NCI-H1417 treated with DMSO at 0.1 percent for 48 hours (cell line): ENCODE results near the gene GRIK2.

Experiments
- DNase-seq: peaks from one replicate; lab custom pipeline; 2025; lab: John Stamatoyannopoulos, UW

GRIK2 gene

DNA sequence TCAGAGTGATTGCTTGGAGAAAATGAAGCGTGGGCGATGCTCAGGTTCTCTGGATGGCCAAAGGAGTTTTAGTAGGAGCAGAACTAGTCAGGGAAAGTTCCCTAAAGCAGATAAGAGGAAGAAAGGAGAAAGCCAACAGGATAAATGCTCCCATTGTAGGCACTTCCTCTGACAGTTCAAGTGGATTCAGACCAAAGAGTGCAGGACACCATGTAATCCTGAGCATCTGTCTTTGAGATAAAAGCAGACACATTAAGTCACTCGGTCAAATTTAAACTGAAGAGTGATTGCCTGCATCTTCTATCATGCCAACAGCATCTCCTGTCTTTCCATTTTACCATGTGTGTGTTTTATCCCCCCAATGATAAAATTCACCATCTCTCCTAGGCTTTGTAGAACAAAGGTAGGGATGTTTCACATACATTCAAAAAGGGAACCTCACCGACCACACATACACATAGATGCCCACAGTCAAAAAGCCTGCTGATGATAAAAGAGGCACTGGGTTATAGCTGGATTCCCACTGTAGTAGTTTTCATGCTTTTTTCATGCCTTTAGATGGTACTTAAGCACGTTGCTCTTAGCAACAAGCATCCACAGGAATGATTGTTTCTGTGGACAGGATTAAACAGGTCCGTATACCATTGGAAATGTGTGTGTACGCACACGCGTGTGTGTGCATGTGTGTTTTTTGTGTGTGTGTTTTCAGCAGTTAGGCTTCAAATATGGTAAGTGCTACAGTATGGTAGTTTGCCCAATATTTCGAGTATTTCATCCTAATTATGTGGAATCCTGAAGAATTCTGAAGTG, 7.0 kb downstream of the GRIK2 start:
- no peak for DNase-seq

DNA sequence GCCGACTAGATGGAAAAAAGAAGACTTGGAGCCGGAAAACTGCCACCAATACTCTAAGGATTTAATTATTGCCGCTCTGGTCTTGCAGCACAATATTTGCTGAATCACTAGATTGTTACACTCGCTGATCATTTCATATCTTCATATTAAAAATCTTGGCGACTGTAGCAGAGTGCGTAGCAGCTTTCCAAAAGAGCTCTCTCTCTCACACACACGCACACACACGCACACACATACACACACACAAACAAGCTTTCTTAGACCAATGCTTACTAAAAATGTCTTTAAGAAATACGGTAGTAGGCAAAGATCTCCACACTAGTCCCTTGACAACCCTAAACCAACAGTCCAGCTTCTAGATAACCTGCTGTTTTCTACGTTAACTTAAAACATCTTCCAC, 7.7 kb downstream of the GRIK2 start:
- no peak for DNase-seq

DNA sequence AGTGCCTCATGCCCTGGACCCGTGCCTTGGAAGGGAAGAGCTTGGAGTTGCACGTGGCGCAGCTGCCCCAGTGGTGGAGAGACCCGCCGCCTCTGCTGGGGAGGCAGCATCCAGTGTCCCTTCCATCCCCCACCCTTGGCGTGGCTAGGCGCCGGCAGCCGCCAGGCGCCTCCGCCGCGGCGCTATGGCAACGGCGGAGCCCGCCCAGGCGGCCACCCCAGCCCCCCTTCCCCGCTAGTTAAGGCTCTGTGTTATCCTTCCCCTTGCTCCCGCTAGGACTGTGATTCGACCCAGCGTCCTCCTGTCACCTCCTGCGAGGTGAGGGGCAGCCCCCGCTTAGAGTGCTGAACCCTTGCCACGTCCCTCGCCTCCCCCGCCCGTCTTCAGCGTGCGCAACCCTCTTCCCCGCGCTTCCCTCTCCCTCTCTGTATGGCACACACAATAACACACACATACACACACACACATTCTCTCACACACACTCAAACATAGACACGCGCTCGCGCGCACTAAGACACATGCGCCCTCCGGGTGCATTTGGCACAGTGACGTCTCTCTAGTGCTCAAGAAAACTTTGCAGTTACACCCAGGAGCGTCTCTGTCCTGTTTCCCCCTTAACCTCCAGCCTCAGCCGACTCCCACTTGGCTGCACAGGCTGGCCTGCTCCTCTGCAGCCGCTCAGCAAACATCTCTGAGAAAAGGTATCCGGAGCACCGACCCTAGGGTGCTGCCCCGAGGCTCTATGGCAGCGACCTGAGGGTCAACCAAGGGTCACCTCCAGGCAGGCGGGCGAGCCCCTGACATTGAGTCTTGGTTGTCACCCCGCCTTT, 8.5 kb downstream of the GRIK2 start:
- DNase-seq = peak; percentile 11

DNA sequence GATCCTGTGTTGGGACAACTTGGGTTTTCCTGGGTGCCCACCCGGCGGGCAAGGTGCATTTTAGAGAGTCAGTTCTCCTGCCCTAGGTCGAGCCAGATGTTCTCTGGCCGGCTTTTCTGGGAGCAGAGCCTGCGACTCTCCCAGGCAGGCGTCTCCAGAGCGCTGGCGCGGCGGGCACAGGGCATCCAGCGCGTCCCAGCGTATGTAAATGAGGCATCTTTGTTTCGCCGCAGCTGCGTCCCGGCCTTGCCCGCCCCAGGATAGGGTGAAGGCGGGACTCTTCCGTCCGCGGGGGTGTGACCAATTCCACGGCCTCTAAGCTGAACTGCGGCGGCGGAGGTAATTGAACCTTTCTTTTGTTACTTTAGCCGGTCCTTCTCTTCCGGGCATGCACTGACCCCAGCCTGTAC, 9.1 kb downstream of the GRIK2 start:
- no peak for DNase-seq

DNA sequence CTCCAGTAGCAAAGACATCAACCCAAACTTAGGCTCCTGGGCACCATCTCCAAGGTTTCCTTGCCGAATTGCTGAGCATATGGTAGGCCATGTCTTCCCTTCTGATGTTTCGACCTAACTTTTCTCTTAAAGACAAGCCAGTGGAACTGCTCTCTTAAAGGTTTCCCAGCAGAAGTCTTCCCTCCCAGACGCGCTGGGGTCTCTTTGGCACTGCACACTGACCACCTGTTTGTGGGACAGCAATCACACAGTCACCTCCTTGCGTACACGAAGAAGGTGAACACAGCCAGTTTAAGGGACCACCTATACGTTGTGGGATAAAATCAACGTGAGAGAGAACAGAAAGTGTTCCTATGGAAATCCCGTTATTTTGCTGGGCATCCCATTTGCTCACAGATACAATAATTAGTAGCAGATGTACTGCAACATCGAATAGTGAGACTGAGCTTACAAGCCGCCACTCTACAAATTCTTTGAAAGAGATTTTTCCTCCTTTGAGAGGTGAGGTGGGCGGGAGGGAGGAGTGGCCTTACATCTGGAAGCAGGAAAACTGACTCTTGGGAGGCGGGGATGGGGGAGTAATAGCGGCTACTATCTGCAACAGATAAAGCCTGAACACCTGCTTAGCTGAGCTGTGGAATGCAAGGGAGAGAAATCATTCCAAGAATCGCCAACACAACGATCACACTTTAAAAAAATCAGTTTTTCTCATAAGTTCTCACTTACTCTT, 9.9 kb downstream of the GRIK2 start:
- no peak for DNase-seq

DNA sequence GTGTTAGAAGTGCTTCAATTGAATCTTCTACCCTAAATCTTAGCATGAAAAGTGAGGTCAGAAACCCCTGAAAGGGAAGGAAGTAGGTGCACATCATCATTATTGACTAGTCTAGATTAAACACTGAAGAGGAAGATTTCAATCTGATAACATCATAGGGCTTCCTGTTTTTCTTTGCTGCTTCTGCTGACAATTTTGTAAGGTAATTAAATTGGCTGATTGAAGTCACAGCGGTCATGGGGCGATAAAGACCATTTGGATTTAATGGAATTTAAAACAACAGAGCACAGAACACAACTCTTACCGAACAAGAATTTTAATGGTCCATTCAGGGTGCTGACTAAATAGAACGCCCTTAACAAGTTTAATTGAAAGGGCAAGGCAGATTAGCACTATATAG, 11.3 kb downstream of the GRIK2 start:
- no peak for DNase-seq

DNA sequence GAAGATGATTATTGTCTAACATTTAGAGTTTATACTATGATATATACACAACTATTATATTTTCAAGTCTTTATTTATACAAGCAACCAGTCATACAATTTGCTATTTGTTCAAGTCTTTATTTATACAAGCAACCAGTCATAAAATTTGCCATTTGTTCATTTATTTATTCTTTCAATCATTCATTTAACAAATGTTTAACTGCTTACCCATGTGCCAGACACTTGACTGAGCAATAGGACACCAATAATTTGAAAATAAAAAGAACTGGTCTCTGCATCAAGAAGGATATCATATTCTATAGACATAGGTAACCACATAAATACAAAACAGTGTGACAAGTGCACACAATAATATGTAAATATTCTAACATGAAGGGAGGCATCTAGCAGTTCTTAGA, 20.3 kb downstream of the GRIK2 start:
- DNase-seq = peak; percentile 45

DNA sequence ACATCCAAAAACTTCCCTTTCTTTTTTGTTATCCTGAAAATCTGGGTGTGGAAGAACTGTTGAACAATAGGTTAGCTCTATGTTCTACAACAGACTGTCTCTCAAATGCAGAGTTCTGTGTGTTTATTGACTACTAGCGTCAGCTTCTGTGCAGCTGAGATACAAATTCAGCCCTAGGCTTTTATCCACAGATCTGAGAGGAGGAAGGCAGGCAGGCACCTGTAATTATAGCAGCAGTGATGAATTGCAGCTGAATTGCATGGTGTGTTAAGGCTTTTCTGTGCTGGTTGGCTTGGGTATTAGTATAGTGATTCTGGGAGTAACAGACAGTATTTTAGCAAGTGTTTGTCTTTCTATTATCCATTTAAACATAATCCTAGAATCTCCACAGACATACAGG, 24.4 kb downstream of the GRIK2 start:
- DNase-seq = peak; percentile 48

DNA sequence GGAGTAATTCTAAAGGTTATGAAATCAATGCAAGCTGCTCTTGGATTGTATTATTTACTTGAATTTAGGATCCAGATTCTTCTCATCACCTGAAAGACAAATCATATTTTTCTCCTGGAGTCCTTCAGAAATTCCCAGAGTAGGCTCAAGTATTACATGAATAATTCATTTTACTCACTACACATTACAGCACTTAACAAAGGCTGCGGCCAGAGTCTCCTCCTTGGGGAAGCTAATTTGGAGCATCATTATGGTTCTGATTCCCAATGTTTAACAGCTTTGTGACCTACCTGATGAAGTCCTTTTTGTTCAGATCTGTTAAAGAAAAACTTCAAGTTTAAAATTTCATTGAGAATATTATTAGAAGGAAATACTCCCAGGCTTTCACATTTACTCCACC, 28.7 kb downstream of the GRIK2 start:
- no peak for DNase-seq

DNA sequence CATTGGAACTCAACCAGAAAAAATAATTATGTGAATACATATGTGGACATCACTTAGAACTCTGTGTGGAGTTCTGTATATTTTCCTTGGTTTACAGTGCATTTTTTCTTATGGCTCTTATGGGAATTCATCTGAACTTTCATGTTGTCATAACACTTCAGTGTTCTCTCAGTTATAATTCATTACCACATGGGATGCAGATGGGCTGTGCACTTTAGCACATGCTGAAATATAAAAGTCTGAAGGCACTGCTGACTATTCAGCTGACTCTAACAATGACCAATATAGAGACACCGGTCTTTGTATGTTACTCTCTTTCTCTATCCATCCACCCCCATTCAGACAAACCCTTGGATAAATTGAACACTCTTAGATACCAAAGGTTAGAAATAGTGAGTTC, 29.3 kb downstream of the GRIK2 start:
- no peak for DNase-seq

DNA sequence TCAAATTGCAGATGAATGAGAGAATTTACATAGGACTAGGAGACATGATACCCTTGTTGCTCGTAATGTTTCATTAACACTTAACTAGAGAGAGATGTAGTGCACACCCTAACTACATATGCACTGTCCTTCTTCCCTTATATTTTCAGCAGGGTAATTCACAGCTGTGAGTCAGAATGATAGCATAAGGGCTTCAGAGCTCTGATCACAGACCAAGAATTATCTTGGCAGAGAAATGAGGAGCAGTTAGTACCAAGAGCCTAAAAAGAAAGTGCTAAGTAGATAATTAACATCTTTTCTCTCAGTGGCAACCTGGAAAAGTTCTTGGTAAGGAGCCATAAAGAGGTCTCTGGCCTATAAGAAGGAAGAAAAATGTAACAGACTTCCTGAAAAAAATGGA, 35.8 kb downstream of the GRIK2 start:
- no peak for DNase-seq

DNA sequence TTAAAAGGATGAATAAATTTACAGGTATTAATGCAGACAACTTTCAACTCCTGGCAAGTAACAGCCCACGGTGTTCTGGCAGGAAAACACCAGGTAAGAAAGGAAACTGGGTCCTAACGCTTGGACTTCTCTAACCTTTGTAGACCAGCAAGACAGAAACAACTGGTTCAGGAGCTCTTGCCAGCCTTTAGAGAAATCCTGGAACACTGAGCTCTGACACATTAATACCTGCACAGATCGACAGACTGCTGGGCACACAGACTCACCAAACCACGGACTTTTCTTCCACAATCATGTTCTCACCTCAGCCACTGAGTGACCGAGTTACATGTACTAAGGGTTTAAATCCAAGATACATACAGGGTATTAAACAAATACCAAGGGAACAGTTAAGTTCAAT, 36.3 kb downstream of the GRIK2 start:
- DNase-seq = no peak

DNA sequence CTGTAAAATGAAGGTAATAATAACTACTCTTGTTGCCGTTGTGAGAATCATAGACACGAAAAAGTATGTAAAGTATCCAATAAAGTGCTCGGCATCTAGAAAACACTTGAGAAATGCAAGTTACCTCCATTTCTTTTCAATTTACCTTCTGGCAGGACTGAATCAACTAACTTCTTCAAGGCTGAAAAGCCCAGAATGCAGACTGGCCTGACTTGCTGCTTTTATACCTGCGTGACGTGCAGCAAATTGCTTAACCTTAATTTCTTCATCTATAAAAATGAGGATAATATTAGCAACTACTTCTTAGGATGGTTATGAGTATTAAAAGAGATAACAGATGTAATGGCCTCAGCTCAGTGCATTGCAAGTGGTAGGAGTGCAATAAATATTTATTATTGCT, 39.6 kb downstream of the GRIK2 start:
- no peak for DNase-seq

DNA sequence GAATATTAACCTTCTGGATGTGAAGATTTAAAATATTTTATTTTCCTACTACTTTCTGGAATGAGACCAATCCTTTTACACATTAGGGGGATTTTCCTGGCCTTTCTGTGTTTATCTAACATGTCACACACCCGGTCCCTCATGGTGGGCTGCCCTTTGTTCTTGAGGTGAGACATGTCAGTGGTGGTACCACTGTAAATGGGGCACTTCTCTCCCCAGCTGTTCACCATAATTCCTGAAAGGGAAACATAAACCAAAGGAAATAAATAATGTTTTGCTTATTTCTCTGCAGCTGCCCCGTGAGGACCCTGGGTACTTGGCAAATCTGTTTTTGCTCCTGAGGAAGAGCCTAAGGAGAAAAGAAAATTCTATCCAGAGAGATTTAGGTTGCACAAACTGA, 41.1 kb downstream of the GRIK2 start:
- DNase-seq = no peak

DNA sequence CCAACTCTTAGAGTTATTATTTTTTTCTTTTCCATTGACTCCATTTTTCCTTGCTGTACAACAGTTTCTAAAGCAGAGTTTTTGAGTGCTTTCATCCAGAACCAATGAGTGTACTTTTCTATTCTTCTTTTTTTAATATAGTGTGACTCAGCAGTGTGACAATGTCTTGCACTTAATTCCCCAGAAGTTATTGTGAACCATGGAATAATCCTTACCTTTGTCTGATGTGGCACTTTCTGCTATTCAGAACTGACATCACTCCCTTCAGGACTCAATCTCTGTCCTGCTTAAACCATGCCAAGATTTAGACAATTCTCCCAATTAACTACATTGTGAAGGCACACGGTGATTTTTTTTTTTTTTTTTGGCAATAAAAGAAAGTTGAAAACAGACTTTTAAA, 41.5 kb downstream of the GRIK2 start:
- no peak for DNase-seq

DNA sequence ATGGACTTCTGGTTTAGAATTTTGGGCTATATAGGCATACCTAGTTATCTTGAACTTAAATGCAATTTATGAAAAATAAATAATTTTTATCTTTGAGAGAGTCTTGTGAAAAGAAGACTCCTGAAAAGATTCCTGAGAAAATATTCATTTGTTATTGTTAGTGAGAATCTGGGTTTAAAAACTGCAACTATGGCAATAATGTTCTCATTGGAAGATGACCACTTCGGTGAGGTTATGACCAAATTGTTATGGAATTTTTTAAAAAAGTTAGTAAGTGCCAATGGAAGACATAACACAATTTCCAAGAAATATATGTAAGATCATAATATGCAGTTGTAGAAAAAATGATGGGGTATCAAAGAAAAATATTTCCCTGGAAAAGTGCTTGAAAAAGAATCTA, 46.3 kb downstream of the GRIK2 start:
- no peak for DNase-seq

DNA sequence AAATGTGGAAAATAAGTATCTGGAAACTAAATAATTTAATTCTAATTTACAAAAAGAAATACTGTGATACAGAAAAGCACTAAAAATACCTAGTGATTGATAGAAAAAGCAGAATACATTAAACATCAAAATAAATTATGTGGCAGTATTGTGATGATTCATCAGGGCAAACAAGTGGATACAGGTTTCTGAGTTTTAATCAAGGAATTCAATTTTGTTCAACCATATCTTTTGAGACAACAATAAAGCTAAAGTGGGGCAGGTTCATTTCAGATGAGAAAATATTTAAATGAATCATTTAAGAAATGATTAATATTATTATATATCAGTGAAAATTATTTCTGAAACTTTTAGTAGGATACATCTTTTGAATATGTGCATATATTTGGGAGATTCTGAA, 49.8 kb downstream of the GRIK2 start:
- no peak for DNase-seq

DNA sequence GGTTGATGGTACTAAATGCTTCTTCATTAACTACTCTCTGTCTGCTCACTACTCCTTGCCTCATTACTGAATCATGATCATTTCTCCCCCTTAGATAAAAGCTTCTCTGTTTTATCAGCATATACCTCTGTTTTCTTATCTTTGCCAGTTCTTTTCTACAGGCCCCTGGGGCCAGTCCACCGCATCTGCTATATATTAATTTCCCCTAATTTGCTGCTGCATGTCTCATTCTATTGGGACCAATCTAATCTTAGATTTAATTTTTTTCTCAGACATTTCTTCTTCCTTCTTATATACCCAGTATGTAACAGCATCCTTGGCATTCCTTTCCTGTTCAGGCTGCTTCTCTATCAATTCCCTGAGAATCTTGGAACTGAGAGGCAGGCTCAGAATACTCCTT, 51.2 kb downstream of the GRIK2 start:
- no peak for DNase-seq

DNA sequence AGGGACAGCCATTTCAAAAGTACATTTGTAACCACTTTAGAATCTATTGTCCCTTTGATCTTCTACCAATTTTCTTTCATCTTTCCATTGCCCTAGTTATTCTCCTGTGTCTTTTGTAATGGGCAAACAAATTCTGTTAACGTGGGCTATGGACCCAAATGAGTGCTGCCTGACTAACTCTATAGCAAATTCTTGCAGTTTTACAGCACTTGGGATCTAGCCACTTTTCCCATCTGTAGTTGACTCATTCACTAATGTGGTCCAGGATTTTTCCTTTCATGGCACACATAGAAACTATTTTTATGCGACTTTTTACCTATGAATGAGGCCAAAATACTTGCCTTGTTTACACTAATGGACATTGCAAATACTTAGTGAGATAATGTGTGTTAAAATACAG, 52.0 kb downstream of the GRIK2 start:
- no peak for DNase-seq

DNA sequence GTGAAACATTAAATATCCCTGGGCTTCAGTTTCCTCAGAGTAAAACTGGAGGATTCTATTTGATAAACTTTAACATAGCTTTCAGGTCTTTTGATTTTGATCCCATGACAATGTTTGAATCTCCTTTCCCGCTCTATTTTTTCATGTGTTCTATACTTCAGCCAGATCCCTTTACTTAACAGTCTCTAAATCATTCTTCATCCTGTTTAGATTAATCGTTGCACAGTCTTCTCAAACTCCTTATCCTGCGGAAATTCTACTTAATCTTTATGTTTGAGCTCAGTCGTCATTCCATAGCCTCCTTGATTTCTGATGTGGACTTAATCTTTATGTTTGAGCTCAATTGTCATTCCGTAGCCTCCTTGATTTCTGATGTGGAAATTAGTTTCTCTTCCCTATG, 57.4 kb downstream of the GRIK2 start:
- no peak for DNase-seq

DNA sequence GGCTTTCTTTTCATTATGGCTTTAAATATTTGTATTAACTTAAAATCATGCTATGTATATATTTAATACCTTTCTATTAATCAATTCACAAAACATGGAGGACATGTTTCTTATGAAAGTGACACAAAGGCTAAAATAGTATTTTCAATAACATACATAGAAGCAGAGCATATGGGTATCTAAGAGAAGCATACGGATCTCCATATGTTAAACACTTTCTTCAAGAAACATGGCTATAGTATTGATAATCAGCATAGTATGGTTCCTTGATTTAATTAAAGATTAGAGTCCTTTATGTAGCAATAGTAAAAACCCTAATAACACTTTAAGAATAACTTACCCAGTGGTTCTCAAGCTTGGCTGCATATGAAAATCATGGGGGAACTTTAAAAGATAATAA, 58.5 kb downstream of the GRIK2 start:
- DNase-seq = no peak

DNA sequence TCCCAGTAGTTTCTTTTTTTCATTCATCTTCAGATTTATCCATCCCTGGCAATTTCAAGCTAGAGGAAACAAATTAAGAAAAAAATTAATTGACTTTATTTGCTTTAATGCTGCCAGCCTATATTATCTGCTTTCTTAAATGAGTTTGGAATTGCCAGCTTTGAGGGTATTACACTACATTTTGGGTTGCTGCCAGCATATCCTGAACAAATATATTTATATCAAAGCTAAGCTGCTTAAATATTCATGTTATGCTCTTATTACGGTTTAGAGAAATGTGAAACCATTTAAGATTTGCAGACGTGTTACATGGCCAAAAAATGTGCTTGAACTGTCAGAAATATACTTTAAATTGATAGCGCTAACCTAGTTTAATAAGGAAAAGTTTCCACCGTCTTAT, 59.7 kb downstream of the GRIK2 start:
- no peak for DNase-seq

DNA sequence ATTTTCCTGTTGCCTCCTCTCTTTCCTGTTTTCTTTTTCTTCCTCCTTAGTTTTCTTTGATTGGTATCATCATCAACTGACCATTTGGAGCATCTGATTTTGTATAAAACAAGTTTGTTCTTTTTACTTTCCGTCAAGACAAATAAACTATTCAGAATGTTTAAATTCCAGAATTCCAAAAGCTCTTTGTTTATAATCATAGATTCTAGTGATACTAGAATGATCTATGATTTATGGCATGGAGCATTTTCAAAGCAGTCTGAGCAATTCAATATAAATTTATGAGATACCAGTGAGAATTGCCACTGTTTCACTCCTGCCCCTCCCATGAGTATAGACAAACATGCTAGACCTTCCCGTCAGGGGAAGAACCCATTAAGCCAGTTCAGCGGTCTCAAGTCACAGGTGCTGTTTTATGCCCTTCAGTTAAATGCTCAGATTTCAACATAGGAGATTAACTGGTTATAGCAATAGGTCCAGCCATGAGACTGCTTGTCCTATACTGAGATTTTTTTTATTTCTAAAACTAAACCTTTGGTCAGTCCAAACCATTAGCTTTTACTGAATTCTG, 60.7 kb downstream of the GRIK2 start:
- DNase-seq = no peak
